Glomerular visceral epithelial cell (primary cell): ENCODE data around the gene AKR1D1.
"Not testable (repeated sequence)": the region's sequence is repeated elsewhere in the genome, so short reads cannot be mapped to it uniquely, and the experiment has no call there.

ENCODE experiments used
- DNase-seq: peaks from one replicate; pipeline ENCODE4 v3.0.0-alpha.2; 2016; ENCODE audit errors: extremely low spot score

AKR1D1 gene

DNA sequence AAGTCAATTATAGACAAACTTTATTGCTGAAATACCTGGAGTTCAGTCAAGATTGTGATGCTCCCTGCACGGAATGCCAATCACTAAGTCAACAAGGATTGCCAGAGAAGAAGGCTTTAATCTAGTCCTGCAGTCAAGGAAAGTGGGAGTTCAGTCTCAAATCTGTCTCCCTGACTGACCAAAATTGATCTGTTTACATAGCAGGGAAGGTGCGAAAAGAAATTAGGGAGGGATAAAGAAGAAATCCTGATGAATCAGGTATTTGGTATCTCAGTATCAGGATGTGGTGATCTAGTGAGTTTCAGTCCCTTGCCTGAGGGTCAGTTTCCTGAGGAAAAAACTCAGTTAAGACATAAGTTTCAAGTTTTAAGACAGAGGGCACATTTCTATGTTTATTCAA, 2.1 kb upstream of the AKR1D1 start:
- DNase-seq: no peak

DNA sequence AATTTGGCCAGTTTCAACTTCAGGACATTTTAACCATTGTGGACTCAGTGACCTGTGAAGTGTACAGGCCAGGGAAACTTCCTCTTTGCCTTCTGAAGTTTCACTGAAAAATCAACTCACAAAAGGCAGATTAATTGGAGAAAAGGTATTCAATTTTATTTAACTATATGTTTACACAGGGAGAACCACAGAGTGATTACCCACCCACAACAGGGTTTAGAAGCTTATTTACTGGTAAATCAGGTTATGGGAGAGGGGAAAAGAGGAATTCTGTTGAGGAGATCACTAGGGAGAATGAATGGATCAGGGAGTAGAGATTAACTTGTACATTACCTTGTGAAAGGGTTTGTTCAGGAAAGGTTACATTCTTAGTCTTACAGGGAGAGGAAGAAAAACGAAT, 1.7 kb upstream of the AKR1D1 start:
- DNase-seq: no peak

DNA sequence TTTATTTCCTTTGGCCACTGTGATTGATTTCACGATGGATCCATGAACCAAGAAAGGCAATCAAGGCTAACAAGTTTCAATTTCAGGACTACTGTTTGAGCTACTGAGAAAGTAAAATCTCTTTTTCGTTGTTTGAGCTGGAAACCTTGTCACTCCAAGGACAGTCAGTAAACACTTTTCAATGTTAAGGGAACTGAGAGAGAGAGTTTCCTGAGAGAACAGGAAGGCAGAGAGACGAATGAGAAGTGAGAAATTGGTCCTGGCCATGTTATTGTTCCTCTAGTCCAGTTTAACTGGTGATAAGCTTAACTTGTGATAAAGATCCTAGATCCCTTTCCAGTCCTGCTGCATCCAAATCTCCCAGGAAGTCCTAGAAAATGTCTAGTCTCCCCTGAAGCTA, 909 bp upstream of the AKR1D1 start:
- DNase-seq: no peak

DNA sequence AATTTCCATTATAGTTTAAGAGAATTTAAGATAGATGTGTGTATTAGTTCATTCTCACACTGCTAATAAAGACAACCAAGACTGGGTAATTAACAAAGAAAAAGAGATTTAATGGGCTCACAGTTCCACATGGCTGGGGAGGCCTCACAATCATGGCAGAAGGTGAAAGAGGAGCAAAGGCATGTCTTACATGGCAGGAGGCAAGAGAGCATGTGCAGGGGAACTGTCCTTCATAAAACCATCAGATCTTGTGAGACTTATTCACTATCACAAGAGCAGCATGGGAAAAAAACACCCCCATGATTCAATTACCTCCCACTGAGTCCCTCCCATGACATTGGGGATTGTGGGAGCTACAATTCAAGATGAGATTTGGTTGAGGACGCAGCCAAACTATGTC, 473 bp upstream of the AKR1D1 start:
- not testable (repeated sequence) for DNase-seq

DNA sequence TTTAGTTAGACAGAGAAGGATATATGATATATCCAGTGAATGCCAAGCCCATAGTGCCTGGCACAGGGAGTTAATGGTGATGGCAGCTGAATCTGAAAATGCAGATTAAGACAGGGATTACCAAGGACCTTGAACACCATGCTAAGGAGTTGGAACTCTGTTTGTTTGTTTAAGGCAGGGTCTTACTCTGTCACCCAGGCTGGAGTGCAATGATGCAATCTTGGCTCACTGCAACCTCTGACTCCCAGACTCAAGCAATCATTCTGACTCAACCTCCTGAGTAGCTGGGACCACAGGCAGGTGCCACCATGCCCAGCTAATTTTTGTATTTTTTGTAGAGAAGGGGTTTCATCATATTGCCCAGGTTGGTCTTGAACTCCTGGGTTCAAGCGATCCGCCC, 1.6 kb downstream of the AKR1D1 start:
- DNase-seq: no peak

DNA sequence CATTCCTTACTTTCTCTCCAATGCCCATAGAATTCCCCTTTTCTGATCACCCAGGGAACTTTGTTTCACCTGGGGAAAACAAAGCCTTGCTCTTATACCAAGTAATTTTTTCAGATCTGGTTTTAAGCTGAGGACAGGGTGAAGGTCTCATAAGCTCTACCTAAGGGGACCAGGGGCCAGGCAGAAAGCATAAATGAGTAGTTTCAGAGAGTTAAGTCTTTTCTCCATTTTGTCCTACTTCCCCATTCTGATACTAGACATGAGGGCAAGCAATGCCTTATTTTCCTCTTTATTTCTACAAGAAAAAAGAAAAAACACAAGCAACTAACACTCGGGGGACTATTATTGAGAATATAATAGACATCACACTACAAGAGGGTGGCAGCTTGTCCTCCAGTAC, 2.9 kb downstream of the AKR1D1 start:
- DNase-seq: no peak

DNA sequence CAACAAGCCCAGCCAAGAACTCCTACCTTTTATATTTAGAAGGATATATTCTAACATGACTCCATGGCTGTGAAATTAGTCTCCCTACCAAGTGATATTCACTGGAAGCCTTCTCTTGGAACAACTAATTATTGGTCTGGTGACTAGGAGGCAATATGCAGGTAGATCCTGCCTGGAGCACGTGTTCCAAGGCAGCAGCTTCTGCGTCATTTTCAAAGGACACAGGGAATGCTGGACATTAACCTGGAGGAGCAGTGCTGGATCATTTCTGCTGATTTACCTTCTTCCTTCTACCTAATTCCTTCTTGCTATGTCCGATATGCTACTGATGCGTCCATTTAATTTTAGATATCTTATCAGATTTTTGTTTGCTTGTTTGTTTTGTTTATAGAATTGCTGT, 5.6 kb downstream of the AKR1D1 start:
- DNase-seq: no peak

DNA sequence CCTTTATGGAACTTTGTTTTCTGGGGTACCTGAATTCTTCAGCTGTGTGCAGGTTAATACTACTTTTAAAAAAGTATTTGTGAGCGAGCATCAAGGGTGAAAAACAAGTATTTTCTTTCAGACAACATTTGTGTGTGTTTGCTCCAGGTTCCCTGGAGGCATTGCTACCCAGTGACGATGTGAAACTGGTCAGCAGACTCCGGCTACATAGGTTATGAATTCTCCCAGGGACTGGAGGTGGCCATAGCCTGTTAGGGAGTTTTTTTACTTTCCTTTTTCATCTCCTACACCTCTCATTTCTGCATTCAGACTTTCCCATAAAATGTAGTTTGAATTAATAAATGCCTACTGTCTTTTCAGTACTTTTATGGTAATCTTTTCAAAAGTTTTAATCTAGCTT, 7.6 kb downstream of the AKR1D1 start:
- DNase-seq: no peak

DNA sequence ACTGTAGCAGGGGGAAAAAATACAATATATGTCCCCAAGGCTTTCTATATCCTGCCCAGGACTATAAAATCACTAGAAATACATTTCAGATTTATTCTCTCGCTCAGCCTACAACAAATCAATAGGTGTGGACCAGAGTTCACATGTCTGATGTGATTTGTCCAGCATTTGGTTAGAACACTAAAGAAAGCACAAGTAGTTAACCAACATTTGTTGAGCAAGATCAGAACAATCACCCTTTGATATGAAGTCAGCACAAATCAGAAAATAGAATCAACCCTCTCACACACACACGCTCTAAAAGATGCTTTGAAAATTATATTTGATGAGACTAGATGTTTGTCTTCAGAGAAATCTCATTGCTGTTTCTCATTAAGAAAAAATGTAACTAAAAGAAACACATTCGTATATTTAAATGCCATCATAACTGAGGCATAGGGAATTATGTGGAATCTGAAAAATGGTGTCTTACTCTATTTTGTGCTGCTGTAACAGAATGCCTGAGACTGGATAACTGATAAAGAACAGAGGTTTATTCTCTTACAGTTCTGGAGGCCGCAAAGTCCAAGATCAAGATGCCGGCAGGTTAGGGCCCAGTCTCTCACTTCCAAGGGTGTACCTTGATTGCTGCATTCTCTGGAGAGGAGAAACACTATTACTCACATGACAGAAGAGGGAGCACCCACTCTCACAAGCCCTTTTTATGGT, 10.5 kb downstream of the AKR1D1 start:
- no peak for DNase-seq

DNA sequence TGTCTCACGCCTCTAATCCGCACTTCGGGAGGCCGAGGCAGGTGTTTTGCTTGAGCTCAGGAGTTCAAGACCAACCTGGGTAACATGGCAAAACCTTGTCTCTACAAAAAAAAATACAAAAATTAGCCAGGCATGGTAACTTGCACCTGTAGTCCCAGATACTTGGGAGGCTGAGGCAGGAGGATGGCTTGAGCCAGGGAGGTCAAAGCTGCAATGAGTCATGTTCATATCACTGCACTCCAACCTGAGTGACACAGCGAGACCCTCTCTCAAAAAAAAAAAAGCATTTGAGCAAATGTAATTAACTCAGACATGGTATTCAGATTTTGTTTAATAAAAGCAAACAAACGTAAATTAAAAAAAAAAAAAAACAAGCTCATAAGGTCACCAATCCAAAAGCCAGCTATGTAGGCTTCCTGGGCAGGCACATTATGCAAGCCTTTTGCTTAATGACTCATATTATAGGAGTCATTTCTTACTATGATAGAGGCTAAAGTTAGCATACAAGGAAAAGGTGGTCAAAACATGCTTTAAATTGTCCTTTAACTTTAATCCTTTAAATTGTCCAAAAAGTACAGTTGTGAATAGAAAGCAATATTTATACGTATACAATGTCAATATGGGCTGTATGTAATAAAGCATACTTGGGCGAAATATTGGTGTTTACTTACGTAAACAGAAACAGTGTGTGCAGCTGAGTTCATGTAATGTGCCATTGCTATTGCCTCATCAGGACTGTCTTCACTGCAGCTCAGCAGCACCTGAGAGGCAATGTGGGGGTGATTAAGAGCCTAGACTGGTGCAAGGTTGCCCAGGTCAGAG, 13.0 kb downstream of the AKR1D1 start:
- no peak for DNase-seq

DNA sequence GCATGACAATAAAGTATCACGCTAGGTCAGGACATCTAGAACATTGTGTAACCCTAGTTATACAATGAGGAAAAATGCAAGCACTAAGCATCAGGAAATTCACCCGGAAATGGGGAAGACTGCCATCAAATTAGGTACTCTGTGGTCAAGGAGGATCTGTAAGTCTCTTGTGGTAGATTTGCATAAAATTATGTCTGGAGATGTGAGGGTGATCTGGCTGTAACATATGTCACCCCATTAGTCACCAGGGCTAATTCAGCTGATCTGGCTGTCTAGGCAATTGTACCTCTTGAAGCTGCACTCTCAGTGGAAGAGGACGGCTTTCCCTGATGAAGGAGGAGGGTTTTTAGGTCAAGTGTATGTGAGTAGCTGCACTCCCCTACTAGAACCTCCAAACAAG, 14.8 kb downstream of the AKR1D1 start:
- DNase-seq: no peak

DNA sequence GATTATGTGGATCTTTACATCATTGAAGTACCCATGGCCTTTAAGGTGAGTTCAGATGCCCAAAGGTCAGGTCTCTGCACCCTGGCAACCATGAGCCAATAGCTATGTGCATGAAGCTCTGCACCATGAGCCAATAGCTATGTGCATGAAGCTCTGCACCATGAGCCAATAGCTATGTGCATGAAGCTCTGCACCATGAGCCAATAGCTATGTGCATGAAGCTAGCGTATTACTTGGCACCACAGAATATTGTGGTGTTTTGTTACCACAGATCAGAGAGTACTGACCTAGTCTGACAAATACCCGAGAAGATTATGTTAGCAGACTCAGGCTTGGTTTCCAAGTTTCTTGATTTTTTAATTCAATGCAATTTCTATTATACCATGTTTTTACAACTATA, 15.6 kb downstream of the AKR1D1 start:
- DNase-seq: not testable (repeated sequence)

DNA sequence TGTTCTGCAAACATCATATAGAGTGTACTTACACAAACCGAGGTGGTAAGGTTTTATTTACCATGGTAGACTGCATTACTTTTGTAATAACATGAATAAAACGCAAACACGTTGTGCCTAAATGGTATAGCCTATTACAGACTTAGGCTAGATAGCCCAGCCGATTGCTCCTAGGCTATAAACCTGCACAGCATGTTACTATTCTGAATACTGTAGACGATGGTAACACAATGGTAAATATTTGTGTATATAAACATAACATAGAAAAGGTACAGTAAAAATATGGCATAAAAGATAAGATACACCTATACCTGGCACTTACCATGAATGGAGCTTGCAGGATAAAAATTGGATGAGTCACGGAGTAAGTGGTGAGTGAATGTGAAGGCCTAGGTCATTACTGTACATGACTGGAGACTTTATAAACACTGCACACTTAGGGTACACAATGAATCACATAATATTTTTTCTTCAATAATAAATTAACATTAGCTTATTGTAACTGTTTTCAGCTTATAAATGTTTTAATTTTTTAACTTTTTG, 16.3 kb downstream of the AKR1D1 start:
- no peak for DNase-seq

DNA sequence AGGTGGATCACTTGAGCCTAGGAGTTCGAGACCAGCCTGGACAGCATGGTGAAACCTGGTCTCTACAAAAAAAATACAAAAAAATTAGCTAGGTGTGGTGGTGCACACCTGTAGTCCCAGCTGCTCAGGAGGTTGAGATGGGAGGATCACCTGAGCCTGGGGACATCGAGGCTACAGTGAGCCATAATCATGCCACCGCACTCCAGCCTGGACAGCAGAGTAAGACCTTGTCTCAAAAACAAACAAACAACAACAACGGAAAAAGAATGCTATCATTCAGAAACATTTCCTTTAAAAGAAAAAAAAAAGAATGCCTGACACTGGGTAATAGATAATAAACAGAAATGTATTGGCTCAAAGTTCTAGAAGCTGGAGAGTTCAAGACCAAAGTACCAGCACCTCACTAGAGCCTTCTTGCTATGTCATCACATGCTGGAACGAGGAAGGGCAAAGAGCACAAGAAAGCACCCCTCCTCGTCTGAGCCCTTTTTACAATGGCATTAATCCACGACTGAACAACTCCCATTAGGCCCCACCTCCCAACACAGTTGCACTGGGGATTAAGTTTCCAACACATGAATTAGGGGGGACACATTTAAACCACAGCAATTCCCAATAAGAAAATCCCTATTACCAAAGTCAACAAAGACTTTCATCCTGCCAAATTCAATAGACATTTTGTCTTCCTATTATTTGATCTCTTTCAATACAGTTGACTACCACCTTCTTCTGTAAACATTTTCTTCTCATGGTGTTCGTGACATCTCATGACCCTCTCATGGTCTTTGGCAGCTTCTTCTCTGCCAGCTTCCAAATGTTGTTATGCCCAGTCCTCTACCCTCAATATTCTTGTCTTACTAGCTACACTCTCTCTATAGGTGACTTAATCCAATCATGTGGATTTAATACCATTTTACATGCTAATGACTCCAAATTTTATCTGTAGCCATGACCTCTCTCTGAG, 20.0 kb downstream of the AKR1D1 start:
- DNase-seq: no peak

DNA sequence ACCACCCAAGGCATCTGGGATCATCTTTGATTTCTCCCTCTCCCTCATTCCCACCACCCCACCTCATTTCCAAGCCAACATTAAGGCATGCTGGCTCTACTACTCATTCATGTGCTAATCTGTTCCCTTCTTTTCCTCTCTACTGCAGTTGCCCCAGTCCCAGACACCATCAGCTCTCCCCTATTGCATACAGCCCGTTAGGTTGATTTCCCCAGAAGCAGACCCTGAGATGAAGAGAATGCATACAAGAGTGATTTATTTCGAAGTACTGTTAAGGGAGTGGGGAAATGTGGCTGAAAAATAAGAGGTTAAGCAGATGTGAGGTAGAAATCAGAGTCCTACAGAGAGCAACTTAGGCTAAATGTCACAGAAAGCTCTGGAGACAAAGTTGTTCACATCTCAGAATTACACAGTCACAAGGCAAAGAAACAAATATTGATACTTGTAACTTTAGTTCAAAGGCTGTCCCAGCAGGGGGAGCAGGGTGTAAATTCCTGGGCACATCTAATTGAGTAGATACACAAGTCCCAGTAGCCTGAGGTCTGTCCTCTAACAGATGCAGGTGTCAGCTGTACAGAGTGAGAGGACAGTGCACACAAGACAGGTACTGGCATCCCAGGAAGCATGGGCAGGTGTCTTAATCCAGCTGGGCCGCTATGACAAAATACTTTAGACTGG, 20.9 kb downstream of the AKR1D1 start:
- DNase-seq: peak; percentile 41

DNA sequence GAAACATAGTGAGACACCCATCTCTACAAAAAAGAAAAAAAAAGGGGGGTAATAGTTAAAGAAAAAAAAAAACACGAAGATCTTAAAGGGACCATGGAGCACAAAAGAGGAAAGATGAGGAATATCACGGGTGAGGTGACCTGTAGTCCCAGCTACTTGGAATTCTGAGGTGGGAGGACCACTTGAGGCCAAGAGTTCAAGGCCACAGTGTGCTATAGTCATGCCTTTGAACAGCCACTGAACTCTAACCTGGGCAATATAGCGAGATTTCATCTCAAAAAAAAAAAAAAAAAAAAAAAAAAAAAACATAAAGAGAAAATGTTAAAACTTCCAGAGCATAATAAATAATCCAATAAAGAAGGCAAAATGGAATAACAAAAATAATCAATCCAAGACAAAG, 23.6 kb downstream of the AKR1D1 start:
- DNase-seq: no peak

DNA sequence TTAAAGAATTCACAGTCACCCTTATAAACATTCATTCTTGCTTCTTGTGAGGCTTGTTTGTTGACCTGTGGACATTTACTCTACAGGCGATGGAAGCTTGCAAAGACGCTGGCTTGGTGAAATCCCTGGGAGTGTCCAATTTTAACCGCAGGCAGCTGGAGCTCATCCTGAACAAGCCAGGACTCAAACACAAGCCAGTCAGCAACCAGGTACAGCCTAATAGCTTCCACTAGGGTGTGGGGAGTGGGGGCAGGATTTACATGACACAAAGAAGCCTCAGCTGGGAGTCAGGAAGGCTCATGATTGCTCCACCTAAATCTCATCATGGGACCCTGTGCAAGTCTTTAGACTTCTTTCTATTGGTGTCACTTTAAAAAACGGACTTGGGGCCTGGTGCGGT, 29.0 kb downstream of the AKR1D1 start:
- no peak for DNase-seq

DNA sequence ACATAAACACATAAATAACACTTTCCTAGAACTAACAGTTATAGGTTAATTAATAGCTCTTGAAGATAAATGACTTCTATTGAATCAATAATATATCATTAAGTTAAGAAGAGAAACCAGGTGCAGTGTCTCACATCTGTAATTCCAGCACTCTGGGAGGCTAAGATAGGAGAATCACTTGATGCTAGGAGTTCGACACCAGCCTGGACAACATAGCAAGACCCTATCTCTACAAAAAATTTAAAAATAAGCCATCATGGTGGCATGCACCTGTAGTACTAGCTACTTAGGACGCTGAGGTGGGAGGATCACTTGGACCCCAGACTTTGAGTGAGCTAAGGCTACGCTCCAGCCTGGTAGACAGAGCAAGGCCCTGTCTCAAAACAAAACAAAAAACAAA, 38.8 kb downstream of the AKR1D1 start:
- DNase-seq: no peak

DNA sequence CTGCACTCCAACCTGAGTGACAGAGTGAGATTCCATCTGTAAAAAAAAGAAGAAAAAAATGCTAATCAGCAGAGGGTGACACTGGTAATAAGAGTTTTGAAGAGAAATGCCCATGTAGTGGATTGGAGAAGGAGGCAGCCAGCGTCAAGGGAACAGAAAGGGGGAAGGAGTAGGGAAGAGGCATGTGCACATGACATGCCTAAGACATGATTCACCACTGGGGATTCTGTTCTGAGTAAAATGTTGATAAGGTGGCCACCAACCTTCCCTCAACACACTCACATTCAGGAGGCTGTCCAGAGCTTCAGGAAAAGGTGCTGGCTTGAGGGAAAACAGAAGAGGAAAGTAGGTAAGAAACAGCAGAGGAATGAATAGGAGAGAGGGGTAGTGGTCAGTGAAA, 39.9 kb downstream of the AKR1D1 start:
- peak; percentile 84 for DNase-seq

DNA sequence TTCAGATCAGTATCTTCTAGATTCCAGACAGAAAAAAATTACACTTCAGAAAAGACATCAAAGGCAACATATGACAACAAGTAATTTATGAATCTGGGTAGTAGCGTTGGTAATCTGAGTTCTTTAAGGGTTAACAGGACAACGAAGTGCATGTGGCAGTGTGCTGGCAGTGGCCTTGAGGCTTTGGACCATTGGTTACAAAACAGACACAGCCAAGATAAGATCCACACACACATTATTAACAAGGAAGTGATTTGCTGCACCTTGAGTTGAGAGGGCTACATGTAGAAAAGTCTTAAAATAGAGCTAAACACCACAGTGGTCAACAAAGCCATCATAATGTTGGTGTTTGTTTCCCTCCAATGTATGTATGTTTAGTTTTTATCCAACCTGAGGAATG, 40.6 kb downstream of the AKR1D1 start:
- DNase-seq: no peak

DNA sequence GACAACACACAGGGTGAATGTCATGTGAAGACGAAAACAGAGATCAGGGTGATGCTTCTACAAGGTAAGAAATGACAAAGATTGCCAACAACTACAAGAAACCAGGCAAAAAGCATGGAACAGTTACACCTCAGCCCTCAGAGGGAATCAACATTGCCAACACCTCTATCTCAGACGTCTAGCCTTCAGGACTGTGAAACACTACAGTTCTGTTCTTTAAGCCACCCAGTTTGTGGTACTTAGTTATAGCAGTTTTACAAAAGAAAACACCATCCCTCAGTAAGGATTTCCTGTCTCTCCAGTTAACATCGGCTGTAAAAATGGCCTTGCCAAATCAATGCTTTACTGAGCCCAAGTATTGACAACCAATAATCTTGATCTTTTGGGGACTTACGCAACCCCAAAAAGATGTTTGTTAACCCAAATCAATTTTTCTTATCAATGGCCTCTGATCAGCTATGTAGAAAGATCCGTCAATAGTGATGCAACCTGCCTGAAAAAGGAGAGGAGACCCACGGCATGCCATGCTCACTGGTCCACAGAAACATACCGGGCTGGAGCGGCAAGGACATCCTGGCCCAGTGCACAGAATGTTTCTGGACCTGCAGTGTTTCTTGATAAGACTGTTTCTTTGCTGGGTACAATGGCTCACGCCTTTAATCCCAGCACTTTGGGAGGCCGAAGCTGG, 44.0 kb downstream of the AKR1D1 start:
- DNase-seq: no peak
